SHP77 (cell line): ENCODE results near the gene B2M.
"Not testable (repeated sequence)": the region's sequence is repeated elsewhere in the genome, so short reads cannot be mapped to it uniquely, and the experiment has no call there.

Source experiments
- DNase-seq, 2 experiments: peaks; one replicate each; lab custom pipeline; 2025; lab: John Stamatoyannopoulos, UW

The B2M gene

GRCh38 chr15:44698641-44699040, 12.7 kb upstream of the B2M start:
- DNase-seq, result no peak

- DNase-seq, result not testable (repeated sequence)
Observed at GRCh38 chr15:44700676-44701075, 10.6 kb upstream of the B2M start.

GRCh38 chr15:44705986-44706385, 5.3 kb upstream of the B2M start:
- no peak for DNase-seq

- DNase-seq, result no peak
Observed at GRCh38 chr15:44706401-44706800, 4.9 kb upstream of the B2M start.

GRCh38 chr15:44706946-44707636, 4.2 kb upstream of the B2M start:
- DNase-seq, result no peak

- DNase-seq, result peak in 1 of 2 experiments; percentile 5
Observed at GRCh38 chr15:44710236-44711095, 851 bp upstream of the B2M start.

GRCh38 chr15:44711743-44712345, 527 bp downstream of the B2M start:
- peak in 1 of 2 experiments; percentile 15 for DNase-seq

GRCh38 chr15:44712346-44713005, 1.2 kb downstream of the B2M start:
- DNase-seq, result peak; percentile 26 to 59

GRCh38 chr15:44713006-44713966, 2.0 kb downstream of the B2M start:
- peak; percentile 14 to 31 for DNase-seq

GRCh38 chr15:44715142-44715796, 4.0 kb downstream of the B2M start:
- no peak for DNase-seq

- DNase-seq, result no peak
Observed at GRCh38 chr15:44715797-44716334, 4.5 kb downstream of the B2M start.

- no peak for DNase-seq
Observed at GRCh38 chr15:44716983-44717602, 5.8 kb downstream of the B2M start.

- DNase-seq, result no peak
Observed at GRCh38 chr15:44718180-44718926, 7.0 kb downstream of the B2M start.

GRCh38 chr15:44718927-44719292, 7.6 kb downstream of the B2M start:
- no peak for DNase-seq

GRCh38 chr15:44719293-44719999, 8.1 kb downstream of the B2M start:
- no peak for DNase-seq

GRCh38 chr15:44720000-44720435, 8.7 kb downstream of the B2M start:
- not testable (repeated sequence) for DNase-seq

GRCh38 chr15:44720460-44721176, 9.3 kb downstream of the B2M start:
- DNase-seq, result no peak

- no peak for DNase-seq
Observed at GRCh38 chr15:44722011-44722410, 10.7 kb downstream of the B2M start.
